NCI-H2227 treated with DMSO at 0.1 percent for 48 hours (cell line): Measurements from ENCODE around the gene EIF5AL1.
"Not testable (repeated sequence)": the region's sequence is repeated elsewhere in the genome, so short reads cannot be mapped to it uniquely, and the experiment has no call there.

Source experiments
- DNase-seq: peaks from one replicate; lab custom pipeline; 2025; lab: John Stamatoyannopoulos, UW

EIF5AL1 gene

GRCh38 chr10:79509934-79510508 lies 2.3 kb upstream of the EIF5AL1 start:
- DNase-seq = not testable (repeated sequence)

DNA sequence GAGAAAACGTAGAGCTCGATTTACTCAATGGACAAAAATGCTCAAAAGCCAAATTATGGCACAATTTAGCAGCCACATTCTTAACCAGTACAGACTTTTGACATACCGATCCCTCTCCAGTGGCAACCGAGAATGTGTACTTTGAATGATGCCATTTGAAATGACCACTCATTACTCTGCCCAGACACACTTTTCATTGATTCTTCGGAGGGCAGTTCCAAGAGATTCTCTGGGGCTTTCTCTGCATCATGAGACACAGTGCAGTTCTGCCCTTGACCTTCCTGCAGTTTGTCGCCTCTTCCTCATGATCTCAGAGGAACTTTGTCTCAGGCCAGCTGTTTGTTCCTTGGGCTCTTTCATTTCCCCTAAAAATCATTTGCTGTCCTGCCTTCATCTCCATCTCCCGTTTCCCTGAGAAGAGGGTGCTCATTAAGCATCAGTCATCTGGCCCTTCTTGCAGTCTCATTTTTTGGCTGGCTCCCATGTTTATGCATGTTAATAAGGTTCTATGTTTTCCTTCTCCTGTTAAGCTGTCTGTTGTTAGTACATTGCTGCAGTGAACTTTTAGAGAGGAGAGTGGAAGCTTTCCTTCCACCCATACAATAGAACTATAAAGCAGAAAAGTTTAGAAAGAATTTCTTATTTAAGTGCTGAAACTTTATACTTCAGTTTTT lies 4.3 kb downstream of the EIF5AL1 start:
- DNase-seq = not testable (repeated sequence)

DNA sequence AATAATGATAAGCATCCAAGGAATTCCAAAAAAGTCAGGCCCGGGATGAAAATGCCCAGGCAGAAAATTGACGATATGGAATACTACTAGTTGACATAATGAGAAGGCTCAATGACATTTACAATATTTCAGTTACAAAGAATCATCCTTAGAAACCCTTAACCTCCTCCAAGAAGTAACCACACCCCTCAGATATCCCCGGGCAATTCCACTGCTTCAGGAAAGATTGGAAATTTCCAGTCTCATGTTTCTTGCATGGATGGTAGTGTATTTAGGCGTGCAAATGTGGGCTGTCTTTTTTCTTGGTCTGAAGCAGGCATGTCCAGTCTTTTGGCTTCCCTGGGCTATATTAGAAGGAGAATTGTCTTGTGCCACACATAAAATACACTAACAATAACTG lies 5.2 kb downstream of the EIF5AL1 start:
- not testable (repeated sequence) for DNase-seq

- DNase-seq = not testable (repeated sequence)
Observed at GRCh38 chr10:79521751-79522150, 9.4 kb downstream of the EIF5AL1 start.

DNA sequence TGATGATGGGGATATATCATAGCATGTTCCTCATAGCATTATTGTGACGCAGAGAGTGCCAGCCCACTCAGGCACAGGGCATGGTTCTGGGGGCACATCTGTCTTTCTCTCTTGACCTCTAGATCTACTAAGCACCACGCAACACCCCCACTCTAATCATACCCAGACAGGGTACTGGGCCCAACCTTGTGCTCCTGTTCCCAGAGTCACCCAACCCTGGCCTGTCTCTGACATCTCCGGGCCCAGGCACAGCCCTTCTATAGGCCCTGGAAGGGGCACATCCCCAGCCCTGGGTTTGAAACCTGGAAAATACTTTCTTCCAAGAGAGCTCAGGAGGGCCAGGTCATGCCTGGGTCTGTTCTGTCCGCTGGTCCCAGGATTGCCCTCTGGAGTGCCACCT lies 10.1 kb downstream of the EIF5AL1 start:
- DNase-seq = not testable (repeated sequence)

DNA sequence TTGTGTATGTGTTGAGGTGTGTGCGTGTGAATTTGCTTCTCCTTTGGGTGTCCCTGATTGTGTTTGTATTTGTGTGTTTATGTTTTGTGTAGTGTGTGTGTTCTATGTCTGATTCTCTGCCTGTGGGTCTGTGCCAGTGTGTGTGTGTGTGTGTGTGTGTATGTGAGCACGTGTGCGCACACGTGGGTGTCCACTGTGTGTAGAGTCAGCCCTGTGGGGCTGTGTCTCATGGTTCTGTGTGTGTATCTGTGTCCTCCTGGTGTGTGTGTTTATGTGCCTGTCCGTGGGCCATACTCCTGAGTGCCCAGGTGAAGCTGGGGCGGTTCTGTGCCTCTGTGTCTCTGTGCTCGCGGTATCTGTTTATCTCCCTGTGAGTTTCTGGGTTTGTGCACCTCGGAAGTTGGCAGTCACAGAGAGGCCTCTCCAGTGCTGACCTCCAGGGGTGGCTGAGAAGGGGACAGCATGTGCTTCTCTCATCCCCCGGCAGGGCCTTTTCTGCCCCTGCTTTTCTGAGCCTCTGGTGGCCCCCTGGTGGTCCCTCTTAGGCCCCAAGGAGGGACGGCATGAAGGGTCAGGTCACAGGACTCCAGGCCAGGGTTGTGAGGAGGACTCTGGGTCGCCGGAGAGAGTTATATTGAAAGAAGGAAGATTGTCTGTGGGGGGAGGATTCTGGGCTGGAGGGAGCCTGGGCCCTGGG lies 11.0 kb downstream of the EIF5AL1 start:
- DNase-seq = not testable (repeated sequence)

GRCh38 chr10:79525049-79525710 lies 12.8 kb downstream of the EIF5AL1 start:
- not testable (repeated sequence) for DNase-seq

- DNase-seq = not testable (repeated sequence)
Observed at GRCh38 chr10:79528261-79528660, 15.9 kb downstream of the EIF5AL1 start.

DNA sequence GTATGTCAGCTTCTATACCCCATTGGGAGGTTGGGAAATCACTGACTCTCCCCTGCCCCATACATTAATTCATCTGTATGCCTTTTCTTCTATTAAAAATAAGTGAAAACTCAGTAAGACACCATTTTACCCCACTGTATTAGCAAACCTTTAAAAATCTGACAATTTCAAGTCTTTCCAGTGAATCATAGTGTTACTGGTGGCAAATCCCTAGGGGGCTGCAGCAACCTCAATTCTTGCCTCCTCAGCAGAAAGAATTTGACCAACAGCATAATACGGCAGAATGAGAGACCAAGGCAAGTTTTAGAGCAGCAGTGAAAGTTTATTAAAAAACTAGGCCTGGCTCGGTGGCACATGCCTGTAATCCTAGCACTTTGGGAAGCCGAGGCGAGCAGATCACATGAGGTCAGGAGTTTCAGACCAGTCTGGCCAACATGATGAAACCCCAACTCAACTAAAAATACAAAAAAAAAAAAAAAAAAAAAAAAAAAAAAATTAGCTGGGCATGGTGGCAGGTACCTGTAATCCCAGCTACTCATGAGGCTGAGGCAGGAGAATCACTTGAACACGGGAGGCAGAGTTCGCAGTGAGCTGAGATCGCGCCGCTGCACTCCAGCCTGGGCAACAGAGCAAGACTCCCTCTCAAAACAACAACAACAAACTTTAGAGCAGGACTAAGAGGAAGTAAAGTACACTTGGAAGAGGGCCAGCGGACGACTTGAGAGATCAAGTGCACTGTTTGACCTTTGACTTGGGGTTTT lies 21.0 kb downstream of the EIF5AL1 start:
- not testable (repeated sequence) for DNase-seq

DNA sequence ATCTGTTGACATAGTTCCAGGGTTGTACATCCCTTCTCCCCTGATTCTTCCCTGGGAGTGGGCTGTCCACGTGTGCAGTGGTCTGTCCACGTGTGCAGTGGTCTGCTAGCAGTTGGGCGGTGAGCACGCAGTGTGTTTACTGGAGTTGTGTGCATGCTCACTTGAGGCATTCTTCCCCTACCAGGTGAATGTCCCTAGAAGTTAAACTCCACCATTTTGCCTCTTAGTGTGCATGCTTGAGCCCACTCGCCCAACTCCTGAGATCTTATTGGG lies 21.5 kb downstream of the EIF5AL1 start:
- DNase-seq = not testable (repeated sequence)

DNA sequence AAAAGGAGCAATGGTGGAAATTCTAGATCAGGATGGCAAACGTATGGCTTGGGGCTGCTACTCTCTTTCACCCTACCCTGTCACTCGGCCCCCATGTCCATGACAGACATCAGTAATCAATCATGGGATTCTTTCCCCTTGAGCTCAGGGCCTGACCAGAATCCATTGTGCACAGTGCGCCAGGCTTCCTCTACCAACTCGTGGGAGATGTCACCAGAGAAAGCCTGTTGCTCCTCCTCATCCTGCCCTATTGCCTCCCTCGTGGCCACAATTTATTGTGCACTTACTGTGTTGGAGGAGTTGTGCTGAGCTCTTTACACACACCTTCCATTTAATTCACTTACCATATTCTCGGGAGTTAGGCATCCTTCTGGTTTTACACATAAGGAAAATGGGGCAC lies 26.0 kb downstream of the EIF5AL1 start:
- not testable (repeated sequence) for DNase-seq

DNA sequence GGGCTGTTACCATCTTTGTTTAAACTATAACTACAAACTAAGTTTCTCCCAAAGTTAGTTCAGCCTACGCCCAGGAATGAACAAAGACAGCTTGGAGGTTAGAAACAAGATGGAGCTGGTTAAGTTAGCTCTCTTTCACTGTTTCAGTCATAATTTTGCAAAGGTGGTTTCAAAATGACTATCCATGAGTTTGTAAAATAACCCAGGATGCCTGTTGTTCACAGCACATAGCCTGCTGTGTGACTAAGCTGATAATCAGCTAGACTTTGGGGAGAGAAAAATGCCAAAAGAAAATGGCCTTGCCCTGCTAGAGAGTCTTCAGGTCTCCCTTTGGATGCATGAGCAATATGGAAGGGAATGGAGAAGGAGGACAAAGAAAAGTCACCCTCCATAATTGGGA lies 28.6 kb downstream of the EIF5AL1 start:
- DNase-seq = not testable (repeated sequence)

DNA sequence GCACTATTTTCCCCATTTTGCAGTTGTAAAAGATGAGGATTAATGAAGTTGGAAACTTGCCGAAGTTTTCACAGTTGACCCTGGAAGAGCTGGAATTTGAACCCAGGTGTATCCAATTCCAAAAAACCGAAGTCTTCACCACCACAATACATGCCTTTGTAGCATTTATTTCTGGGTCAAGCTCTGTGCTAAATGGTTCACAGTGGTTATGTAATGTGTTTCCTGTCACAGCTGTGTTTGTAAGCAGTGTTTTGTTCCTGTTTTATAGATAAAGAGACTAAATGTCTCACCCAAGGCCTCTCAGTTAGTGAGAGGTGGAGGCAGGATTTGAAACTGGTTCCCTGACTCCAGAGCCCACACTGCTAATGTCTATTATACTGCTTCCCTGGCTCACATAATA lies 30.3 kb downstream of the EIF5AL1 start:
- no peak for DNase-seq

GRCh38 chr10:79544408-79544807 lies 32.1 kb downstream of the EIF5AL1 start:
- not testable (repeated sequence) for DNase-seq

DNA sequence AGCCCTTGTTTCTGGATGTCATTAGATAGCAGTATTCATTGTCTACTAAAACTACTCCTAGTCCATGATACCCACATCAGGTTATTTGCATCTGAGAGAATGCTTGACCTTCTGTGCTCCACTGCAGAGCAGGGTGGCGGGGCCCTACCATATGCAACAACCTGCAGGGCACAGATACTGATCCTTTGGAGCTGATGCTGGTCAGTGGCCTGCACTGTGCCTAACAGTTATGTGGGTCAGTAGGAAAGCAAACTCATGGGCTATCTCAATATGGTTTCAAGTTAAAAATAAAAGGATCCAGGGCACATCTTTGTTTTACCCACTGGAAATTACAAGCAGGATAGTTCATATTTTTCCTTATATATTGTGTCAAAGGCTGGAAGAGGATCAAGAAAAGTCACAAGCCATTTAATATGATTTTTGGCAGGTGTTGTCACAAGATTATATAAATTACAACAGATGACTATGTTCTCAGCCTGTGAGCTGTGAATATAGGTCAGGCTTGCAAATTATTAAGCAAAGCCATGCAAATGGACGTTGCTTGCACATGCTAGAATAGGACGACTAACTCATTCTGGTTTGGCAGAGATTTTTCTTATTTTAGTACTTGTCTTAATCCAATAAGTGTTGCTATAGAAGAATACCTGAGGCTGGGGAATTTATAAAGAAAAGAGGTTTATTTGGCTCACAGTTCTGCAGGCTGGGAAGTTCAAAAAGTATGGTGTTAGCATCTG lies 32.8 kb downstream of the EIF5AL1 start:
- not testable (repeated sequence) for DNase-seq

- DNase-seq = not testable (repeated sequence)
Observed at GRCh38 chr10:79547128-79547527, 34.8 kb downstream of the EIF5AL1 start.

DNA sequence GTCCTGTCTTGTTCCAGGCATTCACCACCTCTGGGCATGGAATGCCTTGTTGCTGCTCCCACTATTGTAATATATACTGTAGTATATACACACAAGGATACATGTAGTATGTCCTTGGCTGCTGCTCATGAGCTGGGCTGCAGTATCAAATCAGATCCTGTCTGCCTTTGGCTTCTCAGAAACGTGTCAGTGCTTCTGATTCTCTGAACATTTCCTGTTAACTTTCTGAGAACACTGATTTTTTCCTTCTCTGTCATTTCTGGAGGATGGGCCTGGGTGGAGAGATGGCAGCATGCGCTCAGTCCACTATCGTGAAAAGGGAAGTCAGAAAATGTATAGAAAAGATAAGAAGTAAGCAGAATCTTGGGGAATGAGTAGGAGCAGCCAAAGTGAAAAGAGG lies 35.6 kb downstream of the EIF5AL1 start:
- no peak for DNase-seq

DNA sequence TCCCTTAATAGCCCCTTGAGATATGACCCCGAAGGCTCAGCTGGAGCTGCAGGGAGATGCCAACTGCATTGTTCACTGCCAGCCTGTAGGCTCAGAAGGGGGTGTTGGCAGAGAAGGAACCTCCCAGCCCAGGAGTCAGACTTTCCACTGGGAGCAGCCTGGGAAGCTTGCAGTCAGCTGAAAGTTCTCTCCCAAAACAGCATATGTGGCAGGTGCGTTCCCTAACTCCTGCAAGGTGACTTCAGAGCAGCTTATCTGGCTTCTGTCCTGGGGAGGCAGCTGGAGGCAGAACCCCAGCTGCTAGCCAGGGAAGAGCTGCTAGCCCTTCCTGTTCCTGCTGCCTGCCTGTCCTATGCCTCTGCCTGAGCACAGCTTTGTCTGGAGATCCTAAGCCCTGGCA lies 39.8 kb downstream of the EIF5AL1 start:
- DNase-seq = no peak

- DNase-seq = no peak
Observed at GRCh38 chr10:79555354-79556309, 43.3 kb downstream of the EIF5AL1 start.

GRCh38 chr10:79556961-79557360 lies 44.6 kb downstream of the EIF5AL1 start:
- not testable (repeated sequence) for DNase-seq
